Measurements from ENCODE around the gene TMEM190. TPM values are rescaled to one million over a fixed set of nuclear protein-coding genes. Genes with fewer than 3 reads are reported as not detected.
"Not testable (repeated sequence)": the region's sequence is repeated elsewhere in the genome, so short reads cannot be mapped to it uniquely, and the experiment has no call there.

The TMEM190 gene
- total RNA-seq, 1 donor from 2014 or later = not detected

DNA sequence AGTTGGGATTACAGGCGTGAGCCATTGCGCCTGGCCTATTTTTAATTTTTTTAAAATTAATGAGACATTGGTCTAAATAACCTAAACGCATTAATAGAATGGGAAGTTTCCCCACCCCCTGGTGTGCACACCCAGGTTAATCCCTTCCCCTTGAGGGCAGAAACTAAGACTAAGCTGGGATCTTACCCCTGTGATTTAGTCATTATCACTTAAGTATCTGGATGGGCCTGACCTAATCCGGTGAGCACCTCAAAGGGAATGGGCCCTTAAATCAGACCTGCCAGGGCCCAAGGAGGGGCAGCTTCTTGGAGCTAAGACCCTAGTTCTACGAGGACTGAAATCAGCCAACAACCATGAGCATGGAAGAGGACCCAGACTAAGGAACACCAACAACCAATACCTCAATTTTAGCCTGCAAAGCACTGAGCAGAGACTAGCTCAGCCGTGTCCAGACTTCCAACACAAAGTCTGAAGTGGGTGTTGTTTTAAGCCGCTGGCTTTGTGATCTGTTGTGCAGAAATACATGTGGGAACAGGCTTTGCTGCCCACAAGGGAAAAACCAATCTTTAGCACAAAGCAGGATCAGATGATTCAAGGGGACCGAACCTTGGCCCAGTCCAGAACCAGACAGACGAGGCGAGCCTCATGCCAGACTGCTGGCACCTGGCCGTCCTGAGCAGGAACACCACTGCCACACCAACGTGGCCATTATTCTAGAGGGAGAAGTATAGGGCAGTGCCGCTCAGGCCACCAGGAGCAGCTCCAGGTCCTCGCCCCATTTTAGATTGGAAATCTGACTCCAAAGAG is 23.9 kb downstream of the TMEM190 start:
- Mint-ChIP-seq H3K4me3 (ENCODE audit: unreplicated experiment) (no peak overlapping the region), H3K27me3 (ENCODE audit: unreplicated experiment) (no peaks in the 10 kb centered on the region), H3K9me3 (ENCODE audit: unreplicated experiment) (no peaks in the 10 kb centered on the region), H3K27ac (ENCODE audit: unreplicated experiment) (peak overlapping the region; percentile 47), H3K36me3 (ENCODE audit: unreplicated experiment) (peaks cover 20% of the 10 kb centered on the region), H3K4me1 (ENCODE audit: unreplicated experiment) (peaks cover 5% of the 10 kb centered on the region)
- DNase-seq (ENCODE audit: extremely low spot score, unreplicated experiment) = no peak
- TF ChIP-seq CTCF (IDR thresholded peaks at IDR 0.05) = no peak

GRCh38 chr19:55401390-55401789 is 24.8 kb downstream of the TMEM190 start:
- not testable (repeated sequence) for H3K4me3 Mint-ChIP-seq (ENCODE audit: unreplicated experiment); H3K9me3 Mint-ChIP-seq (ENCODE audit: unreplicated experiment); DNase-seq (ENCODE audit: extremely low spot score, unreplicated experiment); H3K27me3 Mint-ChIP-seq (ENCODE audit: unreplicated experiment); H3K27ac Mint-ChIP-seq (ENCODE audit: unreplicated experiment)
- H3K4me1 Mint-ChIP-seq (ENCODE audit: unreplicated experiment) = peaks cover 14% of the 10 kb centered on the region
- H3K36me3 Mint-ChIP-seq (ENCODE audit: unreplicated experiment) = peaks cover 26% of the 10 kb centered on the region

GRCh38 chr19:55402509-55402908 is 25.9 kb downstream of the TMEM190 start:
- no peaks in the 10 kb centered on the region for H3K9me3 Mint-ChIP-seq (ENCODE audit: unreplicated experiment)
- peaks cover 19% of the 10 kb centered on the region for H3K4me1 Mint-ChIP-seq (ENCODE audit: unreplicated experiment)
- H3K27ac Mint-ChIP-seq (ENCODE audit: unreplicated experiment) = no peak overlapping the region
- peaks cover 28% of the 10 kb centered on the region for H3K36me3 Mint-ChIP-seq (ENCODE audit: unreplicated experiment)
- H3K4me3 Mint-ChIP-seq (ENCODE audit: unreplicated experiment) = no peak overlapping the region
- H3K27me3 Mint-ChIP-seq (ENCODE audit: unreplicated experiment) = no peaks in the 10 kb centered on the region
- TF ChIP-seq CTCF (IDR thresholded peaks at IDR 0.05) = no peak
- DNase-seq (ENCODE audit: extremely low spot score, unreplicated experiment) = no peak

GRCh38 chr19:55405638-55406037 is 29.0 kb downstream of the TMEM190 start:
- peak overlapping the region; percentile 86 for H3K4me3 Mint-ChIP-seq (ENCODE audit: unreplicated experiment)
- no peaks in the 10 kb centered on the region for H3K27me3 Mint-ChIP-seq (ENCODE audit: unreplicated experiment)
- no peaks in the 10 kb centered on the region for H3K9me3 Mint-ChIP-seq (ENCODE audit: unreplicated experiment)
- peaks cover 25% of the 10 kb centered on the region for H3K36me3 Mint-ChIP-seq (ENCODE audit: unreplicated experiment)
- no peak for DNase-seq (ENCODE audit: extremely low spot score, unreplicated experiment)
- peak overlapping the region; percentile 56 for H3K27ac Mint-ChIP-seq (ENCODE audit: unreplicated experiment)
- peaks cover 23% of the 10 kb centered on the region for H3K4me1 Mint-ChIP-seq (ENCODE audit: unreplicated experiment)
- no peak for TF ChIP-seq CTCF (IDR thresholded peaks at IDR 0.05)

DNA sequence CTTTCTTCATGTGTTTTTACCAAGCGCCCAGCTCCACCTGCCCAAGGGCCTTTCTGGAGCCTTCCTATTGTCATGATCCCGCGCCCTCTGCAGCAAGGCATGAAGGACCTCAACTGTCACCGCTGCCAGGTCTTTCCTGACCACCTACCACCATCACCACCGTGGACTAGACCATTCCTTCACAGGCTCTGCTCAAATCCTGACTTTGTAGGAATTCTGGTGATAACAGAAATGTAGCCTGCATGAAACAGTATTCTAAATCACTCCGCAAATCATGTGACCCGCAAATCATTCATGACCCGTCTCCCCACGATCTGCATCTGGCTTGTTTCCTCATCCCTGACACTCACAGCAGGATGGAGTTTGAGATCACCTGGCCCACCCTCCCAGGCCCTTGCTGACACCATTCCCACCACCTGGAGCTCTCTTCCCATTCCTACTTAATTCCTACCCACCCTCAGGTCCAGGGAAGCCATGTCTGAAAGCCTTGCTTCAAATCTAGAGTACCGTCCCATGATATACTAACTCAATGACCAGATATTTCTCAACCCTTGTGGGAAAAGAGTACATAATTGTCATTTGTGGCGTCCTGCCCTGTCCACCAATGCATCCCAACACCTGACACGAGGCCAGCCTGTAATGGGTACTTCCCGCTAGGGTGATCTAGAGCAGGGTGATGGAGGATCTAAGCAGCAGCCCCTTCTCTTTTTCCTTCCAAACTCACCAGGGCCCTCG is 29.6 kb downstream of the TMEM190 start:
- no peak for DNase-seq (ENCODE audit: extremely low spot score, unreplicated experiment)
- Mint-ChIP-seq H3K27me3 (ENCODE audit: unreplicated experiment) (peaks cover under 1% of the 10 kb centered on the region), H3K4me1 (ENCODE audit: unreplicated experiment) (peaks cover 23% of the 10 kb centered on the region), H3K27ac (ENCODE audit: unreplicated experiment) (peak overlapping the region; percentile 56), H3K4me3 (ENCODE audit: unreplicated experiment) (peak overlapping the region; percentile 86), H3K36me3 (ENCODE audit: unreplicated experiment) (peaks cover 24% of the 10 kb centered on the region), H3K9me3 (ENCODE audit: unreplicated experiment) (no peaks in the 10 kb centered on the region)
- TF ChIP-seq CTCF (IDR thresholded peaks at IDR 0.05) = no peak
